ENCODE measurements around the gene TAS1R3.

Gene TAS1R3

DNA sequence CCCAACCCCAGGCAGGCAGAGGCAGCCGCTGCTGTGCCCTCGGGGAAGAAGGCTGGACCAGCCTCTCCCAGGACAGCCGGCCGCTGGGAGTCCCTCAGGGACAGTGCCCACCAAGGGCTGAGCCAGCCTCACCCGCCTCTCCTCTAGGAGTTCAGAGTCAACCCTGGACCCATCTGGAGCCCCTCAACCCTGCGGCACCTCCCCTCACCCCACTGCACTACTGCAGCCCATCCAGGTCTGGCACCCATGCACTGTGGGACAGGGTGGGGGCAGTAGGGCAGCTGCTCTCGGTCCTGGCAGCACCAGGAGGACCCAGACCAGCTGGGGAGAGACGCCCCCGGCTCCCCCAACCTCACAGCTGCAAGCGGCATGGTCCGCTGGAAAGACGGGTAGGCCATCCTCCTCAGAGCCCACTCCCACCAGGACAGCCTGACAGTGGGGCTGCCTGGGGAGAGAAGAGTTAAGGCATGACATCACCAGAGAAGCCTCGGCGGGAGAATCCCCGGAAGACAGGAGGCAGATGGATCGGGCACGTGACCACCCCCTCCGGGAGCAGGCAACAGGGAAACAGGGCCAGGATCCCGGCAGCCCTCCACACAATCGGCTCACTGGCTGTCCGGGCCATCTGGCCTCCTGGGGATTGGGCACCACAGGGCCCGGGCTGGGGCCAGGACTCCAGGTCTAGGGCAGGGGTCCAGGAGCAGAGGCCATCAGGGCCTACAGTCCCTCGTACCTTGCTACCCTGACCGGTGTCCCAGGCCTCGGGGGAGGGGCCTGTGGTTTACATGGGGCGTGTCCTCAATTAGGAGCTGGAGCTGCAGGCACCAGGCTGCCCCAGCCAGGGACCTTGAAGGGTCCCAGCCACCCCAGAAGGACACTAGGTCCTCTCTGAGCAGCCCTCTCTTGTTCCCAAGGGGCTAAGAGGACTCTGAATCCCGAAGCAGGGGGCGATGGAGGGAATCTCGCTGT lies 26.5 kb upstream of the TAS1R3 start:
- Histone ChIP-seq H3K27ac (ENCODE audit: low read depth, low read length) (peak overlapping the region; percentile 58), H3K4me3 (ENCODE audit: low read depth in 1 of 2, low read length in 2 of 2) (peak overlapping the region; percentile 53 to 64), H3K27me3 (ENCODE audit: control insufficient read depth in 1 of 2, insufficient read depth in 2 of 2, low read length in 2 of 2) (no peaks in the 10 kb centered on the region), H3K9me3 (ENCODE audit: control insufficient read depth in 1 of 2, low read length in 2 of 2) (no peaks in the 10 kb centered on the region), H3K4me1 (ENCODE audit: control insufficient read depth in 1 of 2, insufficient read depth in 2 of 2, low read length in 2 of 2) (peaks cover 34 to 36% of the 10 kb centered on the region in 2 donors), H3K9ac (ENCODE audit: low read depth in 1 of 2, low read length in 2 of 2) (peak overlapping the region; percentile 47 to 68), H3K36me3 (ENCODE audit: control insufficient read depth in 1 of 2, insufficient read depth in 2 of 2, low read length in 2 of 2) (no peaks in the 10 kb centered on the region)

GRCh38 chr1:1305300-1306069 lies 25.6 kb upstream of the TAS1R3 start:
- peak overlapping the region; percentile 58 for H3K27ac ChIP-seq (ENCODE audit: low read depth, low read length)
- peak overlapping the region; percentile 47 to 68 for H3K9ac ChIP-seq (ENCODE audit: low read depth in 1 of 2, low read length in 2 of 2)
- H3K36me3 ChIP-seq (ENCODE audit: control insufficient read depth in 1 of 2, insufficient read depth in 2 of 2, low read length in 2 of 2), result peaks cover 0 to 5% of the 10 kb centered on the region in 2 donors
- H3K4me3 ChIP-seq (ENCODE audit: low read depth in 1 of 2, low read length in 2 of 2), result peak overlapping the region; percentile 53 to 64
- H3K27me3 ChIP-seq (ENCODE audit: control insufficient read depth in 1 of 2, insufficient read depth in 2 of 2, low read length in 2 of 2), result no peaks in the 10 kb centered on the region
- H3K9me3 ChIP-seq (ENCODE audit: control insufficient read depth in 1 of 2, low read length in 2 of 2), result no peaks in the 10 kb centered on the region
- H3K4me1 ChIP-seq (ENCODE audit: control insufficient read depth in 1 of 2, insufficient read depth in 2 of 2, low read length in 2 of 2), result peaks cover 36 to 38% of the 10 kb centered on the region in 2 donors

DNA sequence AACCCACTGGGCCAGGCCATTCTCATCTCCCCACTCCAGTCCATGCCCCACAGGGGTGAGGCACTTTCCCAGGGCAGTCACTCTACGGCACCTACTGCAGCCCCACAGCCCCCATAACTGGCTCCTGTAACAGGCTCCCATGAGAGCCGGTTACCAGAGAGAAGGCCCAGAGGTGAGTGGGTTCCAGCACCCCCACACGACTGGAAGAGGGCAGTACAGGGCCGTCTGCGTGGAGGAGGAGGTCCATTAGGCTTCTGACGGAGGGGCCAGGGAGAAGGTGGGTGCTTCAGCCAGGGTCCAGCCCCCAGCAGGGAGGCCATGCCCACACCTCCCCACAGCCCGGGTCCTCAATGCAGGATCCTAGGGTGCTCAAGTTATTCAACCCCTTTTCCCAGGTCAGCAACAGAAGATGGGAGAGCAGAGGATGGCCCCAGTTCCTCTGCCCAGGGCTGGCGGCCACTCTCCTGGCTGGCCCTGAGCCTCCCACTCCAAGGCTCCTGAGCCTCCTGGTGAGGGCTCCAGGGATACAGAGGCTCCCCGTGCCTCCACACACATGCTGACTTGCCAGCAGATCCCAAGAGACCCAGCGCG lies 24.9 kb upstream of the TAS1R3 start:
- peak overlapping the region; percentile 39 to 68 for H3K9ac ChIP-seq (ENCODE audit: low read depth in 1 of 2, low read length in 2 of 2)
- H3K4me1 ChIP-seq (ENCODE audit: control insufficient read depth in 1 of 2, insufficient read depth in 2 of 2, low read length in 2 of 2), result peaks cover 36 to 38% of the 10 kb centered on the region in 2 donors

GRCh38 chr1:1306661-1307260 lies 24.3 kb upstream of the TAS1R3 start:
- peak overlapping the region in 1 of 2 donors; percentile 59 for H3K9ac ChIP-seq (ENCODE audit: low read depth in 1 of 2, low read length in 2 of 2)
- no peaks in the 10 kb centered on the region for H3K27me3 ChIP-seq (ENCODE audit: control insufficient read depth in 1 of 2, insufficient read depth in 2 of 2, low read length in 2 of 2)
- peaks cover 3 to 15% of the 10 kb centered on the region in 2 donors for H3K36me3 ChIP-seq (ENCODE audit: control insufficient read depth in 1 of 2, insufficient read depth in 2 of 2, low read length in 2 of 2)
- peak overlapping the region; percentile 53 to 62 for H3K4me3 ChIP-seq (ENCODE audit: low read depth in 1 of 2, low read length in 2 of 2)
- no peaks in the 10 kb centered on the region for H3K9me3 ChIP-seq (ENCODE audit: control insufficient read depth in 1 of 2, low read length in 2 of 2)
- no peak overlapping the region for H3K27ac ChIP-seq (ENCODE audit: low read depth, low read length)
- H3K4me1 ChIP-seq (ENCODE audit: control insufficient read depth in 1 of 2, insufficient read depth in 2 of 2, low read length in 2 of 2), result peaks cover 36 to 38% of the 10 kb centered on the region in 2 donors

More for the DNA sequence above, 24.9 kb upstream of the TAS1R3 start:
- Histone ChIP-seq H3K27ac (ENCODE audit: low read depth, low read length) (no peak overlapping the region), H3K36me3 (ENCODE audit: control insufficient read depth in 1 of 2, insufficient read depth in 2 of 2, low read length in 2 of 2) (peaks cover 0 to 9% of the 10 kb centered on the region in 2 donors), H3K4me3 (ENCODE audit: low read depth in 1 of 2, low read length in 2 of 2) (peak overlapping the region; percentile 53 to 62), H3K27me3 (ENCODE audit: control insufficient read depth in 1 of 2, insufficient read depth in 2 of 2, low read length in 2 of 2) (no peaks in the 10 kb centered on the region), H3K9me3 (ENCODE audit: control insufficient read depth in 1 of 2, low read length in 2 of 2) (no peaks in the 10 kb centered on the region)

GRCh38 chr1:1307261-1307922 lies 23.7 kb upstream of the TAS1R3 start:
- Histone ChIP-seq H3K4me3 (ENCODE audit: low read depth in 1 of 2, low read length in 2 of 2) (peak overlapping the region; percentile 53 to 62), H3K27me3 (ENCODE audit: control insufficient read depth in 1 of 2, insufficient read depth in 2 of 2, low read length in 2 of 2) (no peaks in the 10 kb centered on the region), H3K9me3 (ENCODE audit: control insufficient read depth in 1 of 2, low read length in 2 of 2) (no peaks in the 10 kb centered on the region), H3K36me3 (ENCODE audit: control insufficient read depth in 1 of 2, insufficient read depth in 2 of 2, low read length in 2 of 2) (peaks cover 4 to 20% of the 10 kb centered on the region in 2 donors), H3K27ac (ENCODE audit: low read depth, low read length) (peak overlapping the region; percentile 62), H3K4me1 (ENCODE audit: control insufficient read depth in 1 of 2, insufficient read depth in 2 of 2, low read length in 2 of 2) (peaks cover 36 to 38% of the 10 kb centered on the region in 2 donors), H3K9ac (ENCODE audit: low read depth in 1 of 2, low read length in 2 of 2) (peak overlapping the region in 1 of 2 donors; percentile 59)

DNA sequence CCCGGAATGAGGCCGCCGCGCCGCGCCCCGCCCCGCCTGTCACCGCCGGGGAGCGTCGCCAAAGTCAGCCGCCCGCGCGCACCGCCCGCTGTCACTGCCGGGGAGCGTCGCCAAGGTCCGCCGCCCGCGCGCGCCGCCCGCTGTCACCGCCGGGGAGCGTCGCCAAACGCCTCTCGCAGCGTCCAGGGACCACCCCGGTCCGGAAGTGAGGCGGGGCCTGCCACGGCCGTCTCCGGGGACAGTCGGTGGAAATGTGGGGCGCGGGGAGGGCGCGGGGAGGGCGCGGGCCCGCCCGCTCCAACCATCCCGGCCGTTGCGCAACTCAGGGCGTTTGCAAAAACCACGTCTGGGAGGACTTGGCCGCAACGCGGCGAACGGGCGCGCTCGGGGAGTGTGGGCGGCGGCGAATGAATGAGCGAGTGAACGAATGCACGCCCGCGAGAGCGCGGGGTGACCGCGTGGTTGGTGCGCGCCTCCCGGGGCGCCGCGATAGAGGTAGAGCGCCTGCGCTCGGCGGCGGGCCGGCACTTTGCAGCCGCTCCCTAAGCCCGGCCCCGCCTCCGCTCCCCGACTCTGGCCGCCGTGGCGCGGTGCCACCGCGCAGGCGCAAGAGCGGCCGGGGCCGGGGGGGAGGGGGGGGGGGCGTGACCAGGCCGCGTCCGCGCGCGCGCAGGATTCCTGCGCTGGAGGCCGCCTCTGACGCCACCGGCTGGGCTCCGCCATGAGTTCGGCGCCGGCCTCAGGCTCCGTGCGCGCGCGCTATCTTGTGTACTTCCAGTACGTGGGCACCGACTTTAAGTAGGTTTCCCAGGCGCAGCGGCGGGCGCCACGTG lies 22.9 kb upstream of the TAS1R3 start, which contains the start of the genes ACAP3 and PUSL1:
ACAP3 (minus strand) TSS at position 8 of the 833 bp plus-strand sequence. CDS start 115 bp downstream, outside the sequence.
PUSL1 (plus strand) TSS at position 675 of the 833 bp plus-strand sequence; CDS start at position 722, 47 bp downstream.
- peak within 1 kb of the TSS; percentile 91 for H3K27ac ChIP-seq (ENCODE audit: low read depth, low read length)
- H3K9ac ChIP-seq (ENCODE audit: low read depth in 1 of 2, low read length in 2 of 2), result peak within 1 kb of the TSS; percentile 65 to 66
- peak within 1 kb of the TSS; percentile 72 to 74 for H3K4me3 ChIP-seq (ENCODE audit: low read depth in 1 of 2, low read length in 2 of 2)
- H3K36me3 ChIP-seq (ENCODE audit: control insufficient read depth in 1 of 2, insufficient read depth in 2 of 2, low read length in 2 of 2), result peaks cover 4 to 27% of the 10 kb centered on the region in 2 donors
- no peaks in the 10 kb centered on the region for H3K27me3 ChIP-seq (ENCODE audit: control insufficient read depth in 1 of 2, insufficient read depth in 2 of 2, low read length in 2 of 2)
- peaks cover 36 to 38% of the 10 kb centered on the region in 2 donors for H3K4me1 ChIP-seq (ENCODE audit: control insufficient read depth in 1 of 2, insufficient read depth in 2 of 2, low read length in 2 of 2)
- H3K9me3 ChIP-seq (ENCODE audit: control insufficient read depth in 1 of 2, low read length in 2 of 2), result no peaks in the 10 kb centered on the region

- no peaks in the 10 kb centered on the region for H3K27me3 ChIP-seq (ENCODE audit: control insufficient read depth in 1 of 2, insufficient read depth in 2 of 2, low read length in 2 of 2)
- H3K4me3 ChIP-seq (ENCODE audit: low read depth in 1 of 2, low read length in 2 of 2), result peak overlapping the region; percentile 72 to 74
- H3K27ac ChIP-seq (ENCODE audit: low read depth, low read length), result peak overlapping the region; percentile 66
- H3K9ac ChIP-seq (ENCODE audit: low read depth in 1 of 2, low read length in 2 of 2), result peak overlapping the region; percentile 48 to 54
- H3K4me1 ChIP-seq (ENCODE audit: control insufficient read depth in 1 of 2, insufficient read depth in 2 of 2, low read length in 2 of 2), result peaks cover 36 to 38% of the 10 kb centered on the region in 2 donors
- H3K9me3 ChIP-seq (ENCODE audit: control insufficient read depth in 1 of 2, low read length in 2 of 2), result no peaks in the 10 kb centered on the region
- peaks cover 4 to 34% of the 10 kb centered on the region in 2 donors for H3K36me3 ChIP-seq (ENCODE audit: control insufficient read depth in 1 of 2, insufficient read depth in 2 of 2, low read length in 2 of 2)
Measured at GRCh38 chr1:1308756-1309250, 22.3 kb upstream of the TAS1R3 start.

DNA sequence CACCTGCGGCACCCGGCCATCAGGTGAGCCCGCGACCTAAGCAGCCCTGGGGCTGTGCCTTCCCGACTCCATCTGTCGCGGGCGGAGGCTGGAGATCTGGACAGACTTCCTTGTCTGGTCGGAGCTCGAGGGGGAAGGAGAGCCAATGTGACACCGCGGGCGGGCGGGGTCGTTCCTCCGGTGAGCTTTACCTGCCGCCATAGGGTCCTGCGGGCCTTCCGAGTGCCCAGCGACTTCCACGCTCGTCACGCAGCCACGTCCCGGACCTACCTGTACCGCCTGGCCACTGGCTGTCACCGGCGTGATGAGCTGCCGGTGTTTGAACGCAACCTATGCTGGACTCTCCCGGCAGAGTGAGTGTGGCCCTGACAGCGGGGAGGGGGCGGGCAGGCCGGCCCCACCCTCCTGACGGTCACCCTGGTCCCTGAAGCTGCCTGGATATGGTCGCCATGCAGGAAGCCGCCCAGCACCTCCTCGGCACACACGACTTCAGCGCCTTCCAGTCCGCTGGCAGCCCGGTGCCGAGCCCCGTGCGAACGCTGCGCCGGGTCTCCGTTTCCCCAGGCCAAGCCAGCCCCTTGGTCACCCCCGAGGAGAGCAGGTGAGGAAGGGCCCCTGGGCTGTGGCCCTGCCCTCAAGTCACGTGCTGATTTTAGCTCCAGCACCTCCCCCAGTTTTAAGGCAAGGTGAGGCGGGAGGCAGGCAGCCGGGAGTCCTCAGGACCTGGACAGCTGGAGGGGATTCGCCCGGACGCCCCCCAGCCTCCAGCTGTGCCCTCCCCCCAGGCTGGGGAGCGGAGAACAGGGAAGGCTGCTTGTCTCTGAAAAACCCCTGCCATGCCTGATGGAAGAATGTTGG lies 21.6 kb upstream of the TAS1R3 start:
- Histone ChIP-seq H3K4me3 (ENCODE audit: low read depth in 1 of 2, low read length in 2 of 2) (peak overlapping the region; percentile 72 to 74), H3K4me1 (ENCODE audit: control insufficient read depth in 1 of 2, insufficient read depth in 2 of 2, low read length in 2 of 2) (peaks cover 33 to 35% of the 10 kb centered on the region in 2 donors), H3K9ac (ENCODE audit: low read depth in 1 of 2, low read length in 2 of 2) (peak overlapping the region; percentile 48 to 54), H3K36me3 (ENCODE audit: control insufficient read depth in 1 of 2, insufficient read depth in 2 of 2, low read length in 2 of 2) (peaks cover 8 to 41% of the 10 kb centered on the region in 2 donors), H3K27ac (ENCODE audit: low read depth, low read length) (no peak overlapping the region), H3K27me3 (ENCODE audit: control insufficient read depth in 1 of 2, insufficient read depth in 2 of 2, low read length in 2 of 2) (no peaks in the 10 kb centered on the region), H3K9me3 (ENCODE audit: control insufficient read depth in 1 of 2, low read length in 2 of 2) (no peaks in the 10 kb centered on the region)

Data from duodenal mucosa (tissue), 2 donors.